Central memory CD8-positive, alpha-beta T cell (primary cell): Measurements from ENCODE around the gene MOG.
A peak's percentile ranks its signal among the peaks of the same experiment; 100 is the strongest.
"Not testable (repeated sequence)": the region's sequence is repeated elsewhere in the genome, so short reads cannot be mapped to it uniquely, and the experiment has no call there.

Experiments
- ATAC-seq: fragments of 150-1000 bp; cut with Tn5 transposase; replicated peaks from 2 replicates; pipeline ENCODE4 v1.10.0; 2022; ENCODE audit warnings: mild to moderate bottlenecking, moderate FRiP score, moderate number of reproducible peaks; ENCODE audit not compliant: poor library complexity, severe bottlenecking; ENCODE audit errors: extremely low read depth
- DNase-seq, 2 donors: peaks; one replicate each; pipeline ENCODE4 v3.0.0; 2021; ENCODE audit warnings: low spot score in 2 of 2
- H3K27ac Mint-ChIP-seq: one replicate; pipeline ENCODE4 v1.8.0; 2022; ENCODE audit warnings: low read depth, mild to moderate bottlenecking, moderate library complexity, mixed read lengths
- H3K27me3 Mint-ChIP-seq: one replicate; pipeline ENCODE4 v1.8.0; 2022; ENCODE audit warnings: mixed read lengths
- H3K36me3 Mint-ChIP-seq: one replicate; pipeline ENCODE4 v1.8.0; 2022; ENCODE audit warnings: mild to moderate bottlenecking, moderate library complexity, mixed read lengths; ENCODE audit not compliant: insufficient read depth
- H3K4me1 Mint-ChIP-seq: one replicate; pipeline ENCODE4 v1.8.0; 2022; ENCODE audit warnings: mixed read lengths
- H3K4me3 Mint-ChIP-seq: one replicate; pipeline ENCODE4 v1.8.0; 2022; ENCODE audit warnings: mild to moderate bottlenecking, moderate library complexity, mixed read lengths
- H3K9me3 Mint-ChIP-seq: one replicate; pipeline ENCODE4 v1.8.0; 2022; ENCODE audit warnings: mixed read lengths

Gene MOG

GRCh38 chr6:29667158-29667557 is 10.3 kb downstream of the MOG start:
- no peak for ATAC-seq
- Mint-ChIP-seq H3K9me3 (no peaks in the 10 kb centered on the region), H3K36me3 (no peaks in the 10 kb centered on the region)

DNA sequence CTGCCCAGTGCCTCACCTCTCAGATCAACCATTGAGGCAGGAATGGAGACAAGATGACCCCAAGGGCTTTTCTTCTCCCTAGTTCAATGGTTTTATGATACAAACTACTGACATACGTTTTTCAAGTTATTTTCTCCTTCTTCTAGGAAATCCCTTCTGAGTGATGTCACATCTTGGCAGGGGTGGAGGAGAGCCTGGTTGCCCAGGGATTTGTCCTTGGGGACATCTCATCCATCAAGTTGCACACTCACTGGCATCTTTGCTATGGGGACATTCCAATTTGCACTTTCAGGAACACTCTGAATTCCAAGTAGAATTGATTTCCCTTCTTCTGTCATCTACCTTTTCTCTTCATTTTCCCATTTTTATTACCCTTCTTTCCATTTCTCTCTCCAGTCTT is 14.1 kb downstream of the MOG start:
- no peaks in the 10 kb centered on the region for H3K4me1 Mint-ChIP-seq
- H3K27ac Mint-ChIP-seq, result no peak overlapping the region
- no peak overlapping the region for H3K4me3 Mint-ChIP-seq

More at GRCh38 chr6:29667158-29667557, 10.3 kb downstream of the MOG start:
- Mint-ChIP-seq H3K27me3 (peaks cover 64% of the 10 kb centered on the region), H3K27ac (no peak overlapping the region), H3K4me3 (no peak overlapping the region), H3K4me1 (no peaks in the 10 kb centered on the region)
- no peak for DNase-seq

GRCh38 chr6:29672116-29672515 is 15.2 kb downstream of the MOG start:
- not testable (repeated sequence) for H3K4me1 Mint-ChIP-seq, H3K36me3 Mint-ChIP-seq, DNase-seq, H3K9me3 Mint-ChIP-seq, H3K27ac Mint-ChIP-seq, H3K4me3 Mint-ChIP-seq, ATAC-seq
- H3K27me3 Mint-ChIP-seq, result peaks cover 42% of the 10 kb centered on the region

More for the DNA sequence above, 14.1 kb downstream of the MOG start:
- H3K36me3 Mint-ChIP-seq, result no peaks in the 10 kb centered on the region
- no peak for ATAC-seq
- DNase-seq, result no peak
- peaks cover 47% of the 10 kb centered on the region for H3K27me3 Mint-ChIP-seq
- H3K9me3 Mint-ChIP-seq, result no peaks in the 10 kb centered on the region

- DNase-seq (no peak), ATAC-seq (no peak)
- peaks cover 6% of the 10 kb centered on the region for H3K4me1 Mint-ChIP-seq
- no peaks in the 10 kb centered on the region for H3K9me3 Mint-ChIP-seq
- no peak overlapping the region for H3K4me3 Mint-ChIP-seq
- peaks cover 34% of the 10 kb centered on the region for H3K27me3 Mint-ChIP-seq
- peaks cover 3% of the 10 kb centered on the region for H3K36me3 Mint-ChIP-seq
- H3K27ac Mint-ChIP-seq, result no peak overlapping the region
Measured at GRCh38 chr6:29673161-29673560, 16.3 kb downstream of the MOG start.

DNA sequence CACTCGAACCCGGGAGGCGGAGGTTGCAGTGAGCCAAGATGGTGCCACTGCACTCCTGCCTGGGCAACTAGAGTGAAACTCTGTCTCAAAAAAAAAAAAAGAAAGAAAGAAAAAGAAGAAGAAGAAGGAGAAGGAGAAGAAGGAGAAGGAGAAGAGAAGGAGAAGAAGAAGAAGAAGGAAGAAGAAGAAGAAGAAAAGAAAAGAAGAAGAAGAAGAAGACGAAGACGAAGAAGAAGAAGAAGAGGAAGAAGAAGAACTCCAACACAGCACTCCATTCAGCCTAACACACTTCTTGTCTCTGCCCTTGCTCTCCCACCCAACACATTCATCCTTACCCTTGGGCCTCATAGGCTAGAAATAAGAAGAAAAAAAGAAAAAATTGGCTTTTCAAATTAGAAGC is 17.1 kb downstream of the MOG start:
- ATAC-seq (no peak), DNase-seq (no peak)
- peaks cover 30% of the 10 kb centered on the region for H3K27me3 Mint-ChIP-seq
- no peaks in the 10 kb centered on the region for H3K9me3 Mint-ChIP-seq
- H3K27ac Mint-ChIP-seq, result peak overlapping the region; percentile 52
- peaks cover 3% of the 10 kb centered on the region for H3K36me3 Mint-ChIP-seq
- peaks cover 6% of the 10 kb centered on the region for H3K4me1 Mint-ChIP-seq
- H3K4me3 Mint-ChIP-seq, result no peak overlapping the region

DNA sequence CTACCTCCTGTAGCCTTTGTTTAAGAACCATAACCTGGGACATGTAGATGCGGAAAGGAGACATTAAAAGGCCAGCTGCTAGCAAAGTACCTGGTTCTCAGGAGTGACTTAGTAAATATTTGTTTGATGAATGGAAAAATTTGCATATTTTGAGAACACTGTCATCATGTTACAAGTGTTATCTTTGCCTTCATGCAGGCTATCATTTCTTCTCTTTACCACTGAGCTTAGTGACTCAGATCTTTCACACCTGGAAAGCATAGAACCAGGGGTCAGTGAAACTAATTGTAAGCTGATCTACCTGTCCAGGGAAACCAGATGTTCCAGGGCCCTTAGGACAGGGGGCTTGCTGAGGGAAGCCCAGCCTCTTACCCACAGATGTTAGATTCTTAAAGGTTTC is 18.7 kb downstream of the MOG start:
- no peak overlapping the region for H3K4me3 Mint-ChIP-seq
- peaks cover 3% of the 10 kb centered on the region for H3K36me3 Mint-ChIP-seq
- H3K27ac Mint-ChIP-seq, result no peak overlapping the region
- no peaks in the 10 kb centered on the region for H3K9me3 Mint-ChIP-seq
- DNase-seq (no peak), ATAC-seq (no peak)
- peaks cover 6% of the 10 kb centered on the region for H3K4me1 Mint-ChIP-seq
- H3K27me3 Mint-ChIP-seq, result peaks cover 22% of the 10 kb centered on the region

- DNase-seq (no peak), ATAC-seq (no peak)
- H3K9me3 Mint-ChIP-seq, result no peaks in the 10 kb centered on the region
- H3K4me1 Mint-ChIP-seq, result peaks cover 6% of the 10 kb centered on the region
- peak overlapping the region; percentile 41 for H3K27ac Mint-ChIP-seq
- H3K36me3 Mint-ChIP-seq, result peaks cover 3% of the 10 kb centered on the region
- peaks cover 7% of the 10 kb centered on the region for H3K27me3 Mint-ChIP-seq
- no peak overlapping the region for H3K4me3 Mint-ChIP-seq
Measured at GRCh38 chr6:29676981-29677601, 20.2 kb downstream of the MOG start.

GRCh38 chr6:29678114-29678513 is 21.2 kb downstream of the MOG start:
- Mint-ChIP-seq H3K9me3 (no peaks in the 10 kb centered on the region), H3K36me3 (peaks cover 3% of the 10 kb centered on the region), H3K27ac (no peak overlapping the region), H3K4me3 (no peak overlapping the region), H3K27me3 (no peaks in the 10 kb centered on the region), H3K4me1 (peaks cover 6% of the 10 kb centered on the region)
- DNase-seq (no peak), ATAC-seq (no peak)

- Mint-ChIP-seq H3K9me3 (no peaks in the 10 kb centered on the region), H3K4me1 (peaks cover 11% of the 10 kb centered on the region), H3K4me3 (peak overlapping the region; percentile 51), H3K36me3 (peaks cover 3% of the 10 kb centered on the region), H3K27me3 (no peaks in the 10 kb centered on the region), H3K27ac (no peak overlapping the region)
- no peak for ATAC-seq
- no peak for DNase-seq
Measured at GRCh38 chr6:29679962-29680361, 23.1 kb downstream of the MOG start.

GRCh38 chr6:29680416-29680815 is 23.5 kb downstream of the MOG start:
- H3K27ac Mint-ChIP-seq, result no peak overlapping the region
- H3K4me3 Mint-ChIP-seq, result peak overlapping the region; percentile 51
- H3K27me3 Mint-ChIP-seq, result no peaks in the 10 kb centered on the region
- H3K9me3 Mint-ChIP-seq, result no peaks in the 10 kb centered on the region
- DNase-seq (no peak), ATAC-seq (no peak)
- H3K36me3 Mint-ChIP-seq, result peaks cover 3% of the 10 kb centered on the region
- H3K4me1 Mint-ChIP-seq, result peaks cover 11% of the 10 kb centered on the region

DNA sequence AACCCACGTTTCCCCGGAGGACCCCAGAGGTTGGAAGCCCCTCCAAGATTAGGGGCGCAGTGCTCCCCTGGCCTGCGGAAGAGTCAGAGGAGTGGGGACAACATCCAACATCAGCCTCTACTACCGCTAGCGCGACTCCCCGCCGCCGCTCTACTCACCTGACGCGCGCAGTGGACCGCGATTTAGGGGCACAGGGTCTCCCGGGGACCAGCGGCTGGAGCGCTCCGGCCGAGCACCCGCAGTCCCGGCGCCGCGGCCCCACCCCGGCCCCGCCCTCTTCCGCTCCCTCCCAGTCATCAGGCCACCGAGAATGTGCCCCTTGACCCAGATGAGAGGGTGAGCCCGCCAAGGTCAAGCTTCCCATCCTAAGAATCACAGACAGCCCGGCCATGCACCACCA is 24.0 kb downstream of the MOG start, which contains the start of gene ZFP57:
Gene ZFP57 (minus strand): TSS at position 249 of the 400 bp plus-strand sequence. CDS start 4,149 bp downstream, outside the sequence.
- Mint-ChIP-seq H3K9me3 (no peaks in the 10 kb centered on the region), H3K36me3 (peaks cover 3% of the 10 kb centered on the region), H3K27me3 (no peaks in the 10 kb centered on the region), H3K4me3 (peak within 1 kb of the TSS; percentile 51), H3K27ac (no peak within 1 kb of the TSS), H3K4me1 (peaks cover 11% of the 10 kb centered on the region)
- no peak for DNase-seq
- no peak for ATAC-seq

DNA sequence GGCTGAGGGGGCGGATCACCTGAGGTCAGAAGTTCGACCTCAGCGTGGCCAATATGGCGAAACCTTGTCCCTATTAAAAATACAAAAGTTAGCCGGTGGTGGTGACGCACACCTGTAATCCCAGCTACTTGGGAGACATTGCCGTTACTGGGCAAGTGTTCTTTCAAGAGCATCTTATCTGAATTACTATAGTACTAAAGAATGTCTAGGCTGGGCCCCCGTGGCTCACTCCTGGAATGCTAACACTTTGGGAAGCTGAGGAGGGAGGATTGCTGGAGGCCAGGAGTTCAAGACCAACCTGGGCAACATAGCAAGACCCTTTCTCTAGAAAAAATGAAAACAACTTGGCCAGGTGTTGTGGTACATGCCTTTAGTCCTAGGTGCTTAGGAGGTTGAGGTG is 24.9 kb downstream of the MOG start:
- Mint-ChIP-seq H3K4me1 (peaks cover 11% of the 10 kb centered on the region), H3K9me3 (no peaks in the 10 kb centered on the region), H3K27me3 (no peaks in the 10 kb centered on the region), H3K36me3 (peaks cover 3% of the 10 kb centered on the region), H3K4me3 (no peak overlapping the region), H3K27ac (no peak overlapping the region)
- DNase-seq, result no peak
- ATAC-seq, result no peak

GRCh38 chr6:29685718-29686326 is 28.9 kb downstream of the MOG start:
- peaks cover 6% of the 10 kb centered on the region for H3K4me1 Mint-ChIP-seq
- H3K27me3 Mint-ChIP-seq, result no peaks in the 10 kb centered on the region
- H3K9me3 Mint-ChIP-seq, result no peaks in the 10 kb centered on the region
- H3K27ac Mint-ChIP-seq, result no peak overlapping the region
- DNase-seq, result no peak
- ATAC-seq, result no peak
- H3K4me3 Mint-ChIP-seq, result no peak overlapping the region
- H3K36me3 Mint-ChIP-seq, result no peaks in the 10 kb centered on the region
